HCT116 (cell line): ENCODE measurements around the gene GSAP. TPM values are rescaled to one million over a fixed set of nuclear protein-coding genes. Genes with fewer than 3 reads are reported as not detected.

ENCODE experiments used
- ATAC-seq: fragments of 200-7000 bp; cut with Tn5 transposase; 2 replicates; pipeline ENCODE4 v1.9.1; 2020; ENCODE audit warnings: mild to moderate bottlenecking, moderate library complexity
- BruUV-seq: library from RNA; stranded (reverse); fragments of 400-500 nt; replicated peaks from 2 replicates; lab custom pipeline; 2021; lab: Mats Ljungman, UMichigan
- CTCF ChIA-PET: fragments of 300-600 bp; sonication (Branson Sonifier 250); formaldehyde crosslinking; loops from one replicate; lab custom pipeline; 2021; ENCODE audit warnings: antibody characterized with exemption; lab: Charles Lee
- POLR2A ChIA-PET: fragments of 300-600, 350-600 bp; sonication (Branson Sonifier 250); formaldehyde crosslinking; loops from one replicate; lab custom pipeline; 2021; ENCODE audit warnings: antibody characterized with exemption; lab: Charles Lee
- RAD21 ChIA-PET, 2 experiments: fragments of 300-600 bp; sonication (Branson Sonifier 250); formaldehyde crosslinking; loops; one replicate each; lab custom pipeline; 2023; ENCODE audit warnings: low total read pairs in 2 of 2; ENCODE audit not compliant: uncharacterized antibody in 2 of 2, unreplicated experiment in 2 of 2, low non-redundant PET in 1 of 2; lab: Charles Lee
- DNase-seq: peaks from one replicate; pipeline ENCODE4 v3.0.0-alpha.2; 2010; ENCODE audit warnings: low read depth, low spot score
- H2AFZ ChIP-seq: fragments of 200-600 bp; shearing (Covaris generic), sonication (generic); 2 replicates; pipeline ENCODE4 v1.6.1; 2017; ENCODE audit warnings: low read depth, mixed run types, mixed read lengths, antibody characterized with exemption, low read length; ENCODE audit not compliant: poor library complexity, severe bottlenecking
- H3K27ac ChIP-seq: 2 replicates; pipeline ENCODE4 v1.5.1; 2012; ENCODE audit warnings: low read depth, low read length
- H3K27me3 ChIP-seq: fragments of 200-600 bp; sonication (generic); 2 replicates; pipeline ENCODE4 v1.6.1; 2016; ENCODE audit warnings: mixed run types, low read length, mixed read lengths; ENCODE audit not compliant: insufficient read depth
- H3K36me3 ChIP-seq, 2 experiments: fragments of 200-500 bp in 1 of 2; fragments of 200-600 bp in 1 of 2; sonication (Bioruptor generic) in 1 of 2; sonication (generic) in 1 of 2; 2 replicates each; pipeline versions ENCODE4 v1.5.1 to v1.6.1; 2014 to 2016; ENCODE audit warnings: low read length in 2 of 2, inconsistent platforms in 1 of 2, mixed read lengths in 1 of 2, mixed run types in 1 of 2; ENCODE audit not compliant: insufficient read depth in 2 of 2, control insufficient read depth in 1 of 2
- H3K4me1 ChIP-seq, 2 experiments: fragments of 200-600 bp in 1 of 2; sonication (generic) in 1 of 2; 2 replicates each; pipeline versions ENCODE4 v1.5.1 to v1.6.1; 2012 to 2017; ENCODE audit warnings: low read length in 2 of 2, inconsistent platforms in 1 of 2, mild to moderate bottlenecking in 1 of 2, mixed read lengths in 1 of 2, mixed run types in 1 of 2, moderate library complexity in 1 of 2; ENCODE audit not compliant: insufficient read depth in 2 of 2, control insufficient read depth in 1 of 2
- H3K4me2 ChIP-seq: fragments of 200-600 bp; sonication (generic); 2 replicates; pipeline ENCODE4 v1.6.1; 2017; ENCODE audit warnings: mixed run types, low read length, mixed read lengths
- H3K4me3 ChIP-seq, 2 experiments: fragments of 200-600 bp in 1 of 2; sonication (generic) in 1 of 2; replicated peaks in 1 of 2; 2 replicates each; pipeline ENCODE4 v1.5.1; 2011 to 2016; ENCODE audit warnings: low read length in 2 of 2, control low read depth in 1 of 2, low read depth in 1 of 2, mild to moderate bottlenecking in 1 of 2, mixed read lengths in 1 of 2, mixed run types in 1 of 2
- H3K79me2 ChIP-seq: fragments of 200-600 bp; sonication (generic); 2 replicates; pipeline ENCODE4 v1.6.1; 2017; ENCODE audit warnings: mild to moderate bottlenecking, mixed run types, low read length, moderate library complexity, mixed read lengths; ENCODE audit not compliant: insufficient read depth
- H3K9ac ChIP-seq: fragments of 200-600 bp; sonication (generic); 2 replicates; pipeline ENCODE4 v1.6.1; 2016; ENCODE audit warnings: low read length, mixed read lengths
- H3K9me2 ChIP-seq: fragments of 200-600 bp; sonication (generic), shearing (Covaris generic); 2 replicates; pipeline ENCODE4 v1.6.1; 2017; ENCODE audit warnings: mixed run types, mild to moderate bottlenecking, moderate library complexity; ENCODE audit not compliant: insufficient read depth
- H3K9me3 ChIP-seq, 2 experiments: fragments of 200-500 bp in 1 of 2; fragments of 200-600 bp in 1 of 2; sonication (Bioruptor generic) in 1 of 2; sonication (generic) in 1 of 2; 2 replicates each; pipeline ENCODE4 v1.6.1; 2014 to 2017; ENCODE audit warnings: low read length in 2 of 2, mixed read lengths in 2 of 2, inconsistent platforms in 1 of 2, low read depth in 1 of 2, mild to moderate bottlenecking in 1 of 2, mixed run types in 1 of 2, moderate library complexity in 1 of 2; ENCODE audit not compliant: control insufficient read depth in 1 of 2, insufficient read depth in 1 of 2
- H4K20me1 ChIP-seq: fragments of 200-600 bp; sonication (generic), shearing (Covaris generic); 2 replicates; pipeline ENCODE4 v1.6.1; 2017; ENCODE audit warnings: mixed run types, mild to moderate bottlenecking, moderate library complexity; ENCODE audit not compliant: insufficient read depth
- CTCF ChIP-seq, 3 experiments: fragments of 200-600 bp in 1 of 3; sonication (generic) in 1 of 3; IDR thresholded peaks in 2 of 3; conservative IDR thresholded peaks in 1 of 3; 2 replicates each; pipeline ENCODE4 v1.5.1; 2012 to 2017; ENCODE audit warnings: low read depth in 2 of 3, low read length in 2 of 3, antibody characterized with exemption in 1 of 3, borderline replicate concordance in 1 of 3, control low read depth in 1 of 3, mild to moderate bottlenecking in 1 of 3, mixed read lengths in 1 of 3, mixed run types in 1 of 3, moderate library complexity in 1 of 3; ENCODE audit not compliant: insufficient read depth in 1 of 3
- EGR1 ChIP-seq: IDR thresholded peaks from 2 replicates; pipeline ENCODE4 v1.6.1; 2012; ENCODE audit warnings: low read depth
- ELF1 ChIP-seq: IDR thresholded peaks from 2 replicates; pipeline ENCODE4 v1.6.1; 2012; ENCODE audit warnings: low read depth, borderline replicate concordance
- FOSL1 ChIP-seq: IDR thresholded peaks from 2 replicates; pipeline ENCODE4 v1.6.1; 2012; ENCODE audit warnings: low read depth
- JUND ChIP-seq: IDR thresholded peaks from 2 replicates; pipeline ENCODE4 v1.6.1; 2012
- MAX ChIP-seq: IDR thresholded peaks from 2 replicates; pipeline ENCODE4 v1.6.1; 2012
- POLR2A ChIP-seq: IDR thresholded peaks from 2 replicates; pipeline ENCODE4 v1.7.0; 2011; ENCODE audit warnings: borderline replicate concordance; ENCODE audit not compliant: insufficient read depth, insufficient read length; ENCODE audit errors: extremely low read depth
- POLR2AphosphoS5 ChIP-seq: IDR thresholded peaks from 2 replicates; pipeline ENCODE4 v1.6.1; 2011; ENCODE audit warnings: mild to moderate bottlenecking, low read depth, low read length, moderate library complexity
- SP1 ChIP-seq: IDR thresholded peaks from 2 replicates; pipeline ENCODE4 v1.6.1; 2012; ENCODE audit warnings: low read depth
- ZBTB33 ChIP-seq: IDR thresholded peaks from 2 replicates; pipeline ENCODE4 v1.6.1; 2011; ENCODE audit warnings: mild to moderate bottlenecking, low read length, moderate library complexity; ENCODE audit not compliant: insufficient replicate concordance; ENCODE audit errors: extremely low read depth
- ZNF274 ChIP-seq: fragments of 200-500 bp; sonication (Bioruptor generic); IDR thresholded peaks from 2 replicates; pipeline ENCODE4 v1.6.1; 2014; ENCODE audit warnings: mild to moderate bottlenecking, low read depth, low read length, inconsistent platforms
- intact Hi-C: fragments of 100-400 bp; cut with micrococcal nuclease; formaldehyde crosslinking; loops from 2 replicates; pipeline ENCODE4 v1.10.0; 2022
- total RNA-seq: library from RNA; stranded (reverse); gene quantifications from one replicate; pipeline ENCODE4 v1.2.1, GENCODE V29; 2021; ENCODE audit not compliant: unreplicated experiment

Gene GSAP
- total RNA-seq, 1 experiment from 2014 or later, result not detected

GRCh38 chr7:77313876-77314480 is 102.2 kb downstream of the GSAP start (continued):
- TF ChIP-seq CTCF (IDR thresholded peaks at IDR 0.05 in 2 of 3, conservative IDR thresholded peaks at IDR 0.05 in 1 of 3; ENCODE audit: borderline replicate concordance in 1 of 3, insufficient read depth in 1 of 3, low read depth in 2 of 3, low read length in 2 of 3), result no peak
- TF ChIP-seq POLR2A, result no peak
- no peak for TF ChIP-seq MAX
- TF ChIP-seq SP1, result no peak
- no peak for TF ChIP-seq ZBTB33
- no peak for TF ChIP-seq ELF1
- no peak for TF ChIP-seq ZNF274
- TF ChIP-seq FOSL1, result no peak

- Histone ChIP-seq H3K27me3 (no peaks in the 10 kb centered on the region), H3K27ac (no peak overlapping the region), H3K4me3 (no peak overlapping the region), H3K9me3 (no peaks in the 10 kb centered on the region), H2AFZ (no peak overlapping the region), H3K79me2 (no peaks in the 10 kb centered on the region), H3K4me1 (peaks cover 3 to 29% of the 10 kb centered on the region in 2 experiments; a peak in 2 of 4 replicates), H3K9ac (no peak overlapping the region), H3K36me3 (no peaks in the 10 kb centered on the region), H3K9me2 (no peaks in the 10 kb centered on the region), H4K20me1 (no peaks in the 10 kb centered on the region), H3K4me2 (no peak overlapping the region)
- CTCF ChIA-PET, result no interaction called here
- TF ChIP-seq EGR1 (no peak), JUND (no peak), POLR2AphosphoS5 (no peak), ZNF274 (no peak)
- no TSS peak for BruUV-seq
- RAD21 ChIA-PET, result no interaction called here
- no peak for ATAC-seq
- intact Hi-C loops, result no loop called here
- POLR2A ChIA-PET, result no interaction called here
- no peak for DNase-seq
Measured at GRCh38 chr7:77313085-77313484, 103.1 kb downstream of the GSAP start.
